B cell (primary cell): Measurements from ENCODE around the gene SLC4A5. TPM values are rescaled to one million over a fixed set of nuclear protein-coding genes. Genes with fewer than 3 reads are reported as not detected.

ENCODE experiments used
- ATAC-seq: fragments of 200-7000 bp; cut with Tn5 transposase; one replicate; pipeline ENCODE4 v1.10.0; 2021; ENCODE audit warnings: low read depth, mild to moderate bottlenecking, moderate number of reproducible peaks, moderate library complexity
- CTCF ChIA-PET: fragments of 350-600 bp; sonication (Branson Sonifier 250); formaldehyde crosslinking; loops from one replicate; lab custom pipeline; 2021; ENCODE audit warnings: antibody characterized with exemption, inconsistent platforms; lab: Charles Lee
- POLR2A ChIA-PET: fragments of 350-600 bp; sonication (Branson Sonifier 250); formaldehyde crosslinking; loops from one replicate; lab custom pipeline; 2021; ENCODE audit warnings: antibody characterized with exemption; lab: Charles Lee
- DNase-seq: peaks from one replicate; pipeline ENCODE4 v3.0.0; 2013
- H2AFZ ChIP-seq: 2 replicates; pipeline ENCODE4 v1.6.1; 2012; ENCODE audit warnings: mild to moderate bottlenecking, low read depth, low read length; ENCODE audit not compliant: insufficient read depth, poor library complexity, severe bottlenecking
- H3K27ac ChIP-seq, 2 donors: 1 replicate in 1 of 2; 2 replicates in 1 of 2; pipeline ENCODE4 v1.5.1; 2012 to 2013; ENCODE audit warnings: low read length in 2 of 2, mild to moderate bottlenecking in 2 of 2, moderate library complexity in 1 of 2
- H3K27me3 ChIP-seq, 4 experiments: fragments of 200-600 bp in 1 of 4; sonication (generic) in 1 of 4; replicated peaks in 1 of 4; 1 replicate in 2 of 4; 2 replicates in 2 of 4; pipeline versions ENCODE4 v1.6.1 to v1.7.0; 2013 to 2016; ENCODE audit warnings: low read length in 3 of 4, mild to moderate bottlenecking in 2 of 4, mixed read lengths in 1 of 4, moderate library complexity in 1 of 4; ENCODE audit not compliant: insufficient read depth in 4 of 4, control insufficient read depth in 3 of 4; ENCODE audit errors: control extremely low read depth in 1 of 4
- H3K36me3 ChIP-seq, 2 experiments: replicated peaks in 1 of 2; 1 replicate in 1 of 2; 2 replicates in 1 of 2; pipeline versions ENCODE4 v1.6.1 to v1.7.1; 2013; ENCODE audit warnings: low read length in 1 of 2; ENCODE audit not compliant: insufficient read depth in 2 of 2, control insufficient read depth in 1 of 2; ENCODE audit errors: control extremely low read depth in 1 of 2, extremely low read depth in 1 of 2
- H3K4me1 ChIP-seq, 2 donors: fragments of 200-600 bp in 1 of 2; sonication (generic) in 1 of 2; 1 replicate in 1 of 2; 2 replicates in 1 of 2; pipeline versions ENCODE4 v1.5.1 to v1.6.1; 2013 to 2017; ENCODE audit warnings: low read length in 2 of 2; ENCODE audit not compliant: control insufficient read depth in 2 of 2, insufficient read depth in 2 of 2
- H3K4me2 ChIP-seq: replicated peaks from 2 replicates; pipeline ENCODE3; 2012; ENCODE audit warnings: mild to moderate bottlenecking, low read depth, low read length; ENCODE audit not compliant: poor library complexity, severe bottlenecking
- H3K4me3 ChIP-seq, 5 experiments: fragments of 200-600 bp in 1 of 5; sonication (generic) in 1 of 5; 1 replicate in 3 of 5; 2 replicates in 2 of 5; pipeline versions ENCODE4 v1.5.1 to v1.7.0; 2011 to 2016; ENCODE audit warnings: low read length in 4 of 5, mild to moderate bottlenecking in 4 of 5, low read depth in 2 of 5, control low read depth in 1 of 5, moderate library complexity in 1 of 5; ENCODE audit not compliant: insufficient read depth in 1 of 5; ENCODE audit errors: control extremely low read depth in 1 of 5, extremely low read depth in 1 of 5
- H3K79me2 ChIP-seq: fragments of 200-600 bp; sonication (generic); one replicate; pipeline ENCODE4 v1.6.0; 2016; ENCODE audit warnings: low read length; ENCODE audit not compliant: control insufficient read depth, insufficient read depth
- H3K9ac ChIP-seq: fragments of 200-600 bp; sonication (generic); 2 replicates; pipeline ENCODE4 v1.6.1; 2017; ENCODE audit warnings: mild to moderate bottlenecking, low read length, moderate library complexity
- H3K9me3 ChIP-seq, 3 donors: one replicate each; pipeline versions ENCODE4 v1.6.1 to v1.7.1; 2013; ENCODE audit warnings: low read length in 2 of 3; ENCODE audit not compliant: control insufficient read depth in 2 of 3, insufficient read depth in 1 of 3; ENCODE audit errors: control extremely low read depth in 1 of 3
- H4K20me1 ChIP-seq: 2 replicates; pipeline ENCODE4 v1.6.0; 2012; ENCODE audit warnings: mild to moderate bottlenecking, low read length; ENCODE audit not compliant: insufficient read depth, control insufficient read depth, poor library complexity, severe bottlenecking
- H3K27ac Mint-ChIP-seq: one replicate; pipeline ENCODE4 v1.8.0; 2021; ENCODE audit warnings: mixed read lengths
- H3K27me3 Mint-ChIP-seq: one replicate; pipeline ENCODE4 v1.8.0; 2021; ENCODE audit warnings: mixed read lengths
- H3K4me1 Mint-ChIP-seq: one replicate; pipeline ENCODE4 v1.8.0; 2021; ENCODE audit warnings: mixed read lengths
- H3K4me3 Mint-ChIP-seq: one replicate; pipeline ENCODE4 v1.8.0; 2021; ENCODE audit warnings: mixed read lengths
- H3K9me3 Mint-ChIP-seq: one replicate; pipeline ENCODE4 v1.8.0; 2022; ENCODE audit warnings: mixed read lengths; ENCODE audit not compliant: insufficient read depth
- EZH2 ChIP-seq: IDR thresholded peaks from 2 replicates; pipeline ENCODE4 v1.6.1; 2012; ENCODE audit warnings: borderline replicate concordance, low read depth, mild to moderate bottlenecking, moderate library complexity, low read length; ENCODE audit not compliant: insufficient read depth, poor library complexity, severe bottlenecking
- WGBS: methylation state at CpG from one replicate; pipeline ENCODE4 v1.1.5; 2013; ENCODE audit warnings: missing lambda C conversion rate; ENCODE audit not compliant: insufficient coverage; 5-methylcytosine and 5-hydroxymethylcytosine counted together
- intact Hi-C: fragments of 100-400 bp; cut with micrococcal nuclease; formaldehyde crosslinking; loops from one replicate; pipeline ENCODE4 v1.10.0; 2022
- polyA plus RNA-seq: library from polyadenylated mRNA; depleted of rRNA; stranded (reverse); fragments of >200 nt; gene quantifications from 2 replicates; pipeline ENCODE4 v1.2.3, GENCODE V29; 2012
- total RNA-seq, 2 donors: library from RNA; stranded (reverse); fragments of 120-200 nt in 1 of 2; gene quantifications; 1 replicate in 1 of 2; 2 replicates in 1 of 2; pipeline versions ENCODE4 v1.2.3 to v1.2.4, GENCODE V29; 2013 to 2022
- TF ChIP-seq, protein P1 (sequence below): fragments of 200-600 bp; IDR thresholded peaks from one replicate; pipeline ENCODE4 v1.8.0; 2022; ENCODE audit warnings: antibody characterized with exemption, mild to moderate bottlenecking

Gene SLC4A5
- total and polyA plus RNA-seq, 2 donors (not counting 1 experiment from before 2014, with no cell fraction given), result 3.3 to 9.7 TPM

- CTCF ChIA-PET, result no interaction called here
These were observed 114.4 kb downstream of the SLC4A5 start for GRCh38 chr2:74228772-74229171.

GRCh38 chr2:74227646-74228045 is 115.6 kb downstream of the SLC4A5 start:
- H3K36me3 ChIP-seq, result peaks cover 0 to 2% of the 10 kb centered on the region in 2 experiments
- H2AFZ ChIP-seq, result no peak overlapping the region
- H3K27ac ChIP-seq, result no peak overlapping the region
- no peak overlapping the region for H3K4me2 ChIP-seq
- no peak for TF ChIP-seq EZH2
- TF ChIP-seq, protein P1, sequence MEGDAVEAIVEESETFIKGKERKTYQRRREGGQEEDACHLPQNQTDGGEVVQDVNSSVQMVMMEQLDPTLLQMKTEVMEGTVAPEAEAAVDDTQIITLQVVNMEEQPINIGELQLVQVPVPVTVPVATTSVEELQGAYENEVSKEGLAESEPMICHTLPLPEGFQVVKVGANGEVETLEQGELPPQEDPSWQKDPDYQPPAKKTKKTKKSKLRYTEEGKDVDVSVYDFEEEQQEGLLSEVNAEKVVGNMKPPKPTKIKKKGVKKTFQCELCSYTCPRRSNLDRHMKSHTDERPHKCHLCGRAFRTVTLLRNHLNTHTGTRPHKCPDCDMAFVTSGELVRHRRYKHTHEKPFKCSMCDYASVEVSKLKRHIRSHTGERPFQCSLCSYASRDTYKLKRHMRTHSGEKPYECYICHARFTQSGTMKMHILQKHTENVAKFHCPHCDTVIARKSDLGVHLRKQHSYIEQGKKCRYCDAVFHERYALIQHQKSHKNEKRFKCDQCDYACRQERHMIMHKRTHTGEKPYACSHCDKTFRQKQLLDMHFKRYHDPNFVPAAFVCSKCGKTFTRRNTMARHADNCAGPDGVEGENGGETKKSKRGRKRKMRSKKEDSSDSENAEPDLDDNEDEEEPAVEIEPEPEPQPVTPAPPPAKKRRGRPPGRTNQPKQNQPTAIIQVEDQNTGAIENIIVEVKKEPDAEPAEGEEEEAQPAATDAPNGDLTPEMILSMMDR, result no peak
- H3K79me2 ChIP-seq, result no peaks in the 10 kb centered on the region
- H3K9me3 ChIP-seq, result no peaks in the 10 kb centered on the region
- no peak overlapping the region for H3K4me3 ChIP-seq
- POLR2A ChIA-PET, result no interaction called here
- no peak overlapping the region for H3K9ac ChIP-seq
- Mint-ChIP-seq H3K4me1 (no peaks in the 10 kb centered on the region), H3K4me3 (no peak overlapping the region), H3K9me3 (no peaks in the 10 kb centered on the region), H3K27me3 (no peaks in the 10 kb centered on the region), H3K27ac (no peak overlapping the region)
- intact Hi-C loops, result no loop called here
- DNase-seq (no peak), ATAC-seq (no peak)
- CTCF ChIA-PET, result no interaction called here
- H4K20me1 ChIP-seq, result no peaks in the 10 kb centered on the region
- WGBS, result 100% methylated on average over 5 of the region's 5 CpGs
- H3K27me3 ChIP-seq, result no peaks in the 10 kb centered on the region
- no peaks in the 10 kb centered on the region for H3K4me1 ChIP-seq

More at GRCh38 chr2:74228772-74229171, 114.4 kb downstream of the SLC4A5 start:
- Histone ChIP-seq H3K4me1 (no peaks in the 10 kb centered on the region), H3K4me2 (no peak overlapping the region), H3K27ac (no peak overlapping the region), H3K9me3 (no peaks in the 10 kb centered on the region), H3K36me3 (no peaks in the 10 kb centered on the region), H3K9ac (no peak overlapping the region), H3K27me3 (no peaks in the 10 kb centered on the region), H2AFZ (no peak overlapping the region), H3K79me2 (no peaks in the 10 kb centered on the region), H4K20me1 (no peaks in the 10 kb centered on the region), H3K4me3 (no peak overlapping the region)
- Mint-ChIP-seq H3K4me1 (no peaks in the 10 kb centered on the region), H3K27ac (no peak overlapping the region), H3K27me3 (no peaks in the 10 kb centered on the region), H3K9me3 (no peaks in the 10 kb centered on the region), H3K4me3 (no peak overlapping the region)
- ATAC-seq (no peak), DNase-seq (no peak)
- no peak for TF ChIP-seq EZH2
- TF ChIP-seq, protein P1, result no peak
- intact Hi-C loops, result no loop called here
- WGBS, result 92% methylated on average over 2 of the region's 4 CpGs
- POLR2A ChIA-PET, result no interaction called here
